HG03060 (cell line): Measurements from ENCODE around the gene SLC24A1.

Source experiments
- ATAC-seq: cut with Tn5 transposase; IDR thresholded peaks from one replicate; pipeline ENCODE4 v1.9.1; 2021; ENCODE audit warnings: low read depth, moderate number of reproducible peaks; ENCODE audit not compliant: unreplicated experiment

SLC24A1 gene

GRCh38 chr15:65621638-65622037 is at the start of gene SLC24A1:
TSS of gene SLC24A1 (plus strand) at chr15:65621938. CDS start at chr15:65624081, 2,143 bp downstream.
- ATAC-seq, result no peak

DNA sequence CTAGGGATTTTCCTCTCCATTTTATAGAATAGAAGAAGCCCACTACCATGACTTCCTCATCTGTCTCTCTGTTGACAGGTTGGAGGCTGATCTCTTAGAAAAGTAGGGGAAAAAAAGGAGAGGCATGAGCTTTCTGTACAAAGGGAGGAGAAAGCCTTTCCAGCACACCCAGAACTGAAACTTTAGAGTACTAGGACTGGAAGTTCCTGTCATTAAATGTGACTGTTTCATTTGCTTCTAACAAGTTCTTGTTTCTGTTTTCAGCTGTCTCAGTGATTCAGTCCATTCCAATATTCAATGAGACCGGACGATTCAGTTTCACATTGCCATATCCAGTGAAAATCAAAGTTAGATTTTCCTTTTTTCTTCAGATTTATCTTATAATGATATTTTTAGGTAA is 49.8 kb upstream of the SLC24A1 start:
- ATAC-seq, result no peak

DNA sequence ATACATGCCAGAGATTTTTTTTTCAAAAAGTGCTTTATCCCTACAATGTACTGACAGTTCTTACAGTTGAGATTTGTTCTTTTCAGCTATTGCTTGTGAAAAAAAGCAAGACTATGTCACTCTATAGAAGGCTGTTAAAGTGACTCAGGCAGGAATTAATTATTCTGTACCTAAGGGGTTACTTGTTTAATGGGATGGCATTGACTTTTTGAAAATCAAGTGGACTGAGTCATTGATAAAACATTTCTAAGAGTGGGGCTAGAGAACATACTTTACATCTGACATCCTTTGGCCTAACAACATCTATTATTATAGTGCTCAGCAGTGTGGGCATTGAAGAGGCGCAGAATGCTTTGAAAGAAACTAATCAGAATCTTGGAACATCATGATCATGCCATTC is 45.1 kb upstream of the SLC24A1 start:
- no peak for ATAC-seq

GRCh38 chr15:65577129-65577996 is 44.4 kb upstream of the SLC24A1 start:
- no peak for ATAC-seq

GRCh38 chr15:65578904-65579728 is 42.6 kb upstream of the SLC24A1 start:
- no peak for ATAC-seq

- ATAC-seq, result no peak
Observed at GRCh38 chr15:65579762-65580161, 42.0 kb upstream of the SLC24A1 start.

GRCh38 chr15:65580287-65580686 is 41.5 kb upstream of the SLC24A1 start:
- ATAC-seq, result no peak

DNA sequence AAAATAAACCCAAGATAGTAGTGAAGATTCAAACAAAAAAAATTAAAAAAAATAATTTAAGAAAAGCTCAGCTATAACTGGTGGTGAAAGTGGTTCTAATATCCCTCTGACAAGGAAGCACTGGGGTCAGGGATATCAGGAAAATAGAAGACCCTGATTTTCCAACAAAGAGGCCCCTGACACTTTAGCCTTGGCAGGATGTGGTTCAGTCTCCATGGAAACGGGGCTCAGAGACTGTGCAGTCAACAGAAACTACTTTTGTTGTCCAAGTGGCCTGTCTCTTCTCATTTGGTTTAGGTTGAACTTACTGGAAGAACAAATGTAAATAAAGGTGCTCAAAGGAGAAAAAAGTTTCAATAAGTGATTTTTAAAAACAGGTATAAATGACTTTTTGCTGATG is 38.0 kb upstream of the SLC24A1 start:
- ATAC-seq, result no peak

- no peak for ATAC-seq
Observed at GRCh38 chr15:65584241-65584640, 37.5 kb upstream of the SLC24A1 start.

- no peak for ATAC-seq
Observed at GRCh38 chr15:65587094-65587493, 34.6 kb upstream of the SLC24A1 start.

- ATAC-seq, result no peak
Observed at GRCh38 chr15:65595960-65596359, 25.8 kb upstream of the SLC24A1 start.

DNA sequence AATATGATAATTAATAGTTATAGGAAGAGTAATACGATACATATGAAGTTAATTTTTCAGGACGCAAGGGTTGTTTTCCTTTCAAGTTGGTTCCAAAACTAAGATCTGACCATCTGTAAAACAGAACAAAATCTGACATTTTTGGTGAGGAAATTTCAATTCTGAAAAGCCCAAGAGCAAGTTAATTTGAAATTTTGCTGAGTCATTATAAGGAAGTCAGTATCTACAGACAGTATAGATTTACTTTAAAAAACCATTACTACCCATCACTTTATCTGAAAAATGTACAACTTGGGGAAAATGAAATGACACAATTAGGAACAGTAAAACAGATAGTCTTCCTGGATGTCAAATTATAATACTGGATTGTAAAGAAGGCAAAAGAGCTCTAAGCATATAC is 23.3 kb upstream of the SLC24A1 start:
- ATAC-seq, result no peak

DNA sequence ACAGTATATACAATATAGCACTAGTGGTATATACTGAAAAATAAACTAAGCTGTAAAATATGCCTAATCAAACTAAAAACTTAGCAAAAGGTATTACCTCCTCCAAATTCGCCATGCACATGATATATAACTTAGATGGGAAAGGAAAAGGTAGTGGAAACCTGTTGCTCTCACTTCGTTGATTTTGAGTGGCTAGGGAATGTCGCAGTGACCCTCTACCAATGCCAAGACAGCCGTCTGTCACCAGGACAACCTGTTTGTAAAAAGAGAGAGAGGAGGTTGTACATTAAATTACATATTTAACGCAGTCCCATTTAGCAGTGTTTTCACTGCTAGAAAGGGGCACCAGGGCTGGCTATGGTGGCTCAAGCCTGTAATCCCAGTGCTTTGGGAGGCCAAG is 22.1 kb upstream of the SLC24A1 start:
- ATAC-seq, result no peak

DNA sequence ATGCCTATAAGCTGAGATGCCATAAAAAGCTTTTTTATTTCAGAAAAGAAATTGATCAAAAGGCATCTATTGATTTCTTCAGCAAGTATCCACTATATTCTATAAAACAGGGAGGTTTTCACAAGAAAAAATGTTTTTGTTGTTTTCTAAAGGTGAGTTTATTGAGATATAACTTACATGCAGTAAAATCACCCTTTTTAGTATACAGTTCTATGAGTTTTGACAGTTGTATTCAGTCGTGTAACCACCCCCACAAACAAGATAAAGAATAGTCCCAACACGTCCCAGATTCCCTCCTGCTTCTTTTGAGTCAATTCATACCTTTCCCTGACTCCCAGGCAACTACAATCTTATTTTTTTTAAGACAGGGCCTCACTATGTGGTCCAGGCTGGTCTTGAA is 18.6 kb upstream of the SLC24A1 start:
- ATAC-seq, result no peak

GRCh38 chr15:65603559-65603958 is 18.2 kb upstream of the SLC24A1 start:
- ATAC-seq, result no peak

GRCh38 chr15:65610871-65611718 is 10.6 kb upstream of the SLC24A1 start, which contains the start of gene INTS14:
TSS of gene INTS14 (minus strand) at chr15:65611131. CDS start at chr15:65607380, 3,751 bp downstream.
- ATAC-seq, result peak; percentile 75

- ATAC-seq, result no peak
Observed at GRCh38 chr15:65611888-65612615, 9.7 kb upstream of the SLC24A1 start.

- no peak for ATAC-seq
Observed at GRCh38 chr15:65612616-65612946, 9.2 kb upstream of the SLC24A1 start.

- ATAC-seq, result no peak
Observed at GRCh38 chr15:65612949-65613744, 8.6 kb upstream of the SLC24A1 start.
